Vagina (tissue), 2 donors: Measurements from ENCODE around the gene SLC35A3.

ENCODE experiments used
- CTCF ChIP-seq, 3 experiments: fragments of 450-650 bp in 2 of 3; fragments of 200-600 bp in 1 of 3; sonication (generic) in 1 of 3; IDR thresholded peaks; one replicate each; pipeline ENCODE4 v1.5.1; 2017 to 2019; ENCODE audit warnings: antibody characterized with exemption in 3 of 3, mild to moderate bottlenecking in 2 of 3, moderate library complexity in 2 of 3
- POLR2A ChIP-seq, 2 donors: fragments of 450-650 bp; IDR thresholded peaks; one replicate each; pipeline ENCODE4 v1.6.1; 2017; ENCODE audit warnings: antibody characterized with exemption in 2 of 2, mild to moderate bottlenecking in 2 of 2, moderate library complexity in 2 of 2
- POLR2AphosphoS5 ChIP-seq, 2 donors: sonication (generic); formaldehyde crosslinking; IDR thresholded peaks; one replicate each; pipeline ENCODE4 v1.9.0; 2017; ENCODE audit warnings: antibody characterized with exemption in 2 of 2, mild to moderate bottlenecking in 2 of 2, low read depth in 1 of 2; ENCODE audit not compliant: insufficient read depth in 1 of 2

- TF ChIP-seq CTCF (IDR thresholded peaks at IDR 0.05) (no peak), POLR2A (IDR thresholded peaks at IDR 0.05) (no peak), POLR2AphosphoS5 (IDR thresholded peaks at IDR 0.05; ENCODE audit: insufficient read depth in 1 of 2, low read depth in 1 of 2) (no peak)
Observed at GRCh38 chr1:99956755-99957154, 13.0 kb upstream of the SLC35A3 start.
